HFF-Myc (cell line): Measurements from ENCODE around the gene ELOVL3.

Experiments
- DNase-seq: peaks from one replicate; pipeline ENCODE4 v3.0.0-alpha.2; 2011; ENCODE audit warnings: low read depth; ENCODE audit errors: extremely low read depth
- H3K4me3 ChIP-seq: replicated peaks from 2 replicates; pipeline ENCODE4 v1.5.1; 2011; ENCODE audit warnings: low read depth, mild to moderate bottlenecking, control low read depth, low read length
- TF ChIP-seq, protein P1 (sequence below): IDR thresholded peaks from 2 replicates; pipeline ENCODE4 v1.5.1; 2012; ENCODE audit warnings: mild to moderate bottlenecking, low read depth, low read length, control low read depth; ENCODE audit errors: missing control alignments

ELOVL3 gene

GRCh38 chr10:102241444-102242117 is 15.5 kb downstream of the ELOVL3 start, which contains the start of gene PITX3:
TSS of gene PITX3 (minus strand) at chr10:102241512. CDS start at chr10:102232080, 9,432 bp downstream.
- DNase-seq: peak; percentile 68
- TF ChIP-seq, protein P1, sequence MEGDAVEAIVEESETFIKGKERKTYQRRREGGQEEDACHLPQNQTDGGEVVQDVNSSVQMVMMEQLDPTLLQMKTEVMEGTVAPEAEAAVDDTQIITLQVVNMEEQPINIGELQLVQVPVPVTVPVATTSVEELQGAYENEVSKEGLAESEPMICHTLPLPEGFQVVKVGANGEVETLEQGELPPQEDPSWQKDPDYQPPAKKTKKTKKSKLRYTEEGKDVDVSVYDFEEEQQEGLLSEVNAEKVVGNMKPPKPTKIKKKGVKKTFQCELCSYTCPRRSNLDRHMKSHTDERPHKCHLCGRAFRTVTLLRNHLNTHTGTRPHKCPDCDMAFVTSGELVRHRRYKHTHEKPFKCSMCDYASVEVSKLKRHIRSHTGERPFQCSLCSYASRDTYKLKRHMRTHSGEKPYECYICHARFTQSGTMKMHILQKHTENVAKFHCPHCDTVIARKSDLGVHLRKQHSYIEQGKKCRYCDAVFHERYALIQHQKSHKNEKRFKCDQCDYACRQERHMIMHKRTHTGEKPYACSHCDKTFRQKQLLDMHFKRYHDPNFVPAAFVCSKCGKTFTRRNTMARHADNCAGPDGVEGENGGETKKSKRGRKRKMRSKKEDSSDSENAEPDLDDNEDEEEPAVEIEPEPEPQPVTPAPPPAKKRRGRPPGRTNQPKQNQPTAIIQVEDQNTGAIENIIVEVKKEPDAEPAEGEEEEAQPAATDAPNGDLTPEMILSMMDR: no peak
- peak within 1 kb of the TSS; percentile 53 for H3K4me3 ChIP-seq

GRCh38 chr10:102242118-102242485 is 16.0 kb downstream of the ELOVL3 start:
- H3K4me3 ChIP-seq: peak overlapping the region; percentile 53
- TF ChIP-seq, protein P1: no peak
- no peak for DNase-seq

GRCh38 chr10:102243309-102243708 is 17.2 kb downstream of the ELOVL3 start:
- H3K4me3 ChIP-seq: no peak overlapping the region
- DNase-seq: no peak
- TF ChIP-seq, protein P1: no peak

DNA sequence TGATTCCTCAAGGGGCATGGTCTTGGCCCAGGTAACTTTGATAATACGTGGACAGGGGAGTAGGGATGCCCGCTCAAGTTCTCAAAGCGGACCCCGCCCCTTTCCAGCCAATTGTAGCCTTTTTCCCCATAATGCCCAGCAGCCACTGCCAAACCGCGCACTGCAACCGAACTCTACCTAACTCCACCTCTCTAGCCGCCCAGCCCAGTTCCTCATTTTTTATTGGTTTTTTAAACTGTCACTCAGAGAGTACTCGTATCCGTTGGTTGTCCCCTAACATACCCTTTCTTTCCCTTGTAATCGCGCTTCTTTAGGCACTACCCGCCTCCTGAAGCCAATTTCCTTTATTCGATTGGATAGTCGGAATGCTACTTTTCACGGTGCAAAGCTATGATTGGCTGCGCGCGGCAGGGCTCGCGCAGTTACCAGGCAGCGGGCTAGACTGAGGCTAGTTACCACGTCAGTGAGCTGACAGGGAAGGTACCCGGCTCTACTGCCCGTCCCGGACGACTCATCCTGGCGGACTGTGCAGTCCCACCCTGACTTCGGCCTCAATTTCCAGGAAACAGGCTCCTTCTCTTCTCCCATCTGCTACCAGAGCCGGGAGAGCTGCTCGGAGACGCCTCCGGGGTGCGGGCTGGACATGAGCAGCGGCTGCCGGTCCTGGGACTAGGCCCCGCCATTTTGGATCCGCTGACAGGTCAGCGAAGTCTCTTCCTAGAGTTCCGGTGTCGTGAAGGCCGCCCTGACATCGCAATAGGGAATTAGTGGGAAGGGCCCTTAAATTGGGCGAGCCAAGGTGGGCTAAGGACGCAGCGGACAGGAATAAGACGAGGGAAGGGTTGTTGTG is 19.2 kb downstream of the ELOVL3 start, which contains the start of gene GBF1:
Gene GBF1 (plus strand): TSS at position 451 of the 850 bp plus-strand sequence. CDS start 13,407 bp downstream, outside the sequence.
- DNase-seq: peak; percentile 100
- TF ChIP-seq, protein P1: no peak
- peak within 1 kb of the TSS; percentile 73 for H3K4me3 ChIP-seq

DNA sequence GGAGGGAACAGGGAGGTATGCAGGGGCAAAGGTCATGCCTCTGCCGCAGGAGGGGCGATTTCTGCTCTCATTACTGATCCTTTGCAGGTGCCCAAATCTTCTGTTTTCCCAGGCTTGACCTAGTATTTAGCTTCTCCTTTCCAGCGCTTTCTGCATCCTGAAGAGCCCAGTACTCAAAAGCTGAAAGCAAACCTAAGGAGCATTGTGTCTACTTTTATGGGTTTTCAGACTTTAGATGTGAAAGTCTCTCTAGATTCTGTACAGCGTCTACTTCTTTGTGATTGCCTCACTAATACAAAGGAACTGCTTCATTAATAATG is 19.8 kb downstream of the ELOVL3 start:
- TF ChIP-seq, protein P1: no peak
- no peak for DNase-seq
- peak overlapping the region; percentile 73 for H3K4me3 ChIP-seq

DNA sequence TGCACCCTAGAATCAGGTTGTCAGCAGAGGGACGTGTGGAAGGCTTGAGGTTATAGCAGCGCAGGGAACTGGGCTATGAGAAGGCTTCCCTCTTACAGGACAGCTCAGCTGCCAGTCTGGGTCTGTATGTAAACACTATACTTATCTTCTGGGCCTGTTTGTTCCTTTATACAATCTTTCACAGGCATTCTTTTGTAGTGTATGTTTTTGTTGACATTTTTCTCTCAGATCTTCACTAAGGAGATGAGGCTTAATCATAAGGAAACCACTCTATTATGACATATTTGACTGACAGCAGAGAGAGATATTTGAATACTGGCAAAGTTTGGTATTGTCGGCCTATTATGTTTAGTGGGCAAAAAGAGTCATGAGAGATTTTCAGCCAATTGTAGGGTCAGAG is 20.2 kb downstream of the ELOVL3 start:
- TF ChIP-seq, protein P1: no peak
- peak overlapping the region; percentile 73 for H3K4me3 ChIP-seq
- DNase-seq: no peak
